ENCODE measurements around the gene PRDM15. TPM values are rescaled to one million over a fixed set of nuclear protein-coding genes. Genes with fewer than 3 reads are reported as not detected.
A peak's percentile ranks its signal among the peaks of the same experiment; 100 is the strongest.
"Not testable (repeated sequence)": the region's sequence is repeated elsewhere in the genome, so short reads cannot be mapped to it uniquely, and the experiment has no call there.

PRDM15 gene
- total RNA-seq, 1 experiment from 2014 or later: 9.8 TPM

GRCh38 chr21:41786509-41786987, 92.6 kb downstream of the PRDM15 start:
- no peak for DNase-seq (ENCODE audit: low read depth, low spot score)
- peaks cover 23 to 29% of the 10 kb centered on the region in 2 experiments for H3K4me1 ChIP-seq (ENCODE audit: control insufficient read depth in 1 of 2, insufficient read depth in 2 of 2, low read length in 2 of 2)
- TF ChIP-seq JUND (IDR thresholded peaks at IDR 0.05) (peak; percentile 15; the same call in 1 of the 2 replicates), POLR2A (IDR thresholded peaks at IDR 0.05; ENCODE audit: borderline replicate concordance, extremely low read depth, insufficient read depth, insufficient read length) (no peak)
- ATAC-seq: no peak; the same call in 1 of the 2 replicates
- POLR2A ChIA-PET: interaction anchor here (0.6 kb wide), 1 partner anchor 34 kb away, joined by 3 read pairs; no protein-coding TSS in a partner anchor
- no peaks in the 10 kb centered on the region for H3K79me2 ChIP-seq (ENCODE audit: insufficient read depth, low read length)
- no TSS peak for BruUV-seq (replicated peaks)
- CTCF ChIA-PET: interaction anchor here (1.2 to 2.3 kb wide), 2 partner anchors 8 to 174 kb away, joined by 4 to 15 read pairs; no protein-coding TSS in a partner anchor
- intact Hi-C loops (cut with micrococcal nuclease): no loop called here
- no peak overlapping the region for H3K27ac ChIP-seq (ENCODE audit: low read depth, low read length)
- H2AFZ ChIP-seq (ENCODE audit: low read depth, low read length, poor library complexity, severe bottlenecking): no peak overlapping the region
- no peaks in the 10 kb centered on the region for H3K36me3 ChIP-seq (ENCODE audit: control insufficient read depth in 1 of 2, insufficient read depth in 2 of 2, low read length in 2 of 2)
- no peaks in the 10 kb centered on the region for H3K9me2 ChIP-seq (ENCODE audit: insufficient read depth)
- peaks cover 62% of the 10 kb centered on the region for H3K27me3 ChIP-seq (ENCODE audit: insufficient read depth, low read length)
- H3K4me3 ChIP-seq (replicated peaks in 1 of 2; ENCODE audit: low read depth in 1 of 2, low read length in 2 of 2): no peak overlapping the region
- H4K20me1 ChIP-seq (ENCODE audit: insufficient read depth): no peaks in the 10 kb centered on the region
- H3K9ac ChIP-seq (ENCODE audit: low read length): no peak overlapping the region
- H3K9me3 ChIP-seq (ENCODE audit: control insufficient read depth in 1 of 2, insufficient read depth in 1 of 2, low read depth in 1 of 2, low read length in 2 of 2): no peaks in the 10 kb centered on the region
- peak overlapping the region; percentile 33 for H3K4me2 ChIP-seq (ENCODE audit: low read length)
- RAD21 ChIA-PET (ENCODE audit: low non-redundant PET in 1 of 2, low total read pairs in 2 of 2, uncharacterized antibody in 2 of 2, unreplicated experiment in 2 of 2): no interaction called here

- intact Hi-C loops (cut with micrococcal nuclease); H3K79me2 ChIP-seq (ENCODE audit: insufficient read depth, low read length); BruUV-seq (replicated peaks); H2AFZ ChIP-seq (ENCODE audit: low read depth, low read length, poor library complexity, severe bottlenecking); ATAC-seq; H4K20me1 ChIP-seq (ENCODE audit: insufficient read depth); H3K9me3 ChIP-seq (ENCODE audit: control insufficient read depth in 1 of 2, insufficient read depth in 1 of 2, low read depth in 1 of 2, low read length in 2 of 2); H3K4me2 ChIP-seq (ENCODE audit: low read length); DNase-seq (ENCODE audit: low read depth, low spot score); H3K9ac ChIP-seq (ENCODE audit: low read length); H3K36me3 ChIP-seq (ENCODE audit: control insufficient read depth in 1 of 2, insufficient read depth in 2 of 2, low read length in 2 of 2); RAD21 ChIA-PET (ENCODE audit: low non-redundant PET in 1 of 2, low total read pairs in 2 of 2, uncharacterized antibody in 2 of 2, unreplicated experiment in 2 of 2); H3K4me3 ChIP-seq (replicated peaks in 1 of 2; ENCODE audit: low read depth in 1 of 2, low read length in 2 of 2); H3K9me2 ChIP-seq (ENCODE audit: insufficient read depth); POLR2A ChIA-PET; H3K27ac ChIP-seq (ENCODE audit: low read depth, low read length): not testable (repeated sequence)
- CTCF ChIA-PET: interaction anchor here (2.3 kb wide), 1 partner anchor 173 kb away, joined by 15 read pairs; no protein-coding TSS in a partner anchor
- H3K27me3 ChIP-seq (ENCODE audit: insufficient read depth, low read length): peaks cover 71% of the 10 kb centered on the region
- peaks cover 23 to 29% of the 10 kb centered on the region in 2 experiments for H3K4me1 ChIP-seq (ENCODE audit: control insufficient read depth in 1 of 2, insufficient read depth in 2 of 2, low read length in 2 of 2)
These were observed 93.9 kb downstream of the PRDM15 start for GRCh38 chr21:41785262-41785661.
